HepG2 (cell line): ENCODE data around the gene CYP27A1. TPM values are rescaled to one million over a fixed set of nuclear protein-coding genes. Genes with fewer than 3 reads are reported as not detected.
A peak's percentile ranks its signal among the peaks of the same experiment; 100 is the strongest.

ENCODE experiments used
- EP300 ChIP-seq, 3 experiments: sonication (generic) in 1 of 3; formaldehyde crosslinking in 1 of 3; IDR thresholded peaks; 2 replicates each; pipeline versions ENCODE4 v1.5.1 to v1.6.1; 2011 to 2020; ENCODE audit warnings: low read depth in 2 of 3, low read length in 2 of 3, borderline replicate concordance in 1 of 3, improper control_type of control experiment in 1 of 3, mild to moderate bottlenecking in 1 of 3, missing genetic modification reagents in 1 of 3, moderate library complexity in 1 of 3
- ERF ChIP-seq: IDR thresholded peaks from 2 replicates; pipeline ENCODE4 v1.6.1; 2018; ENCODE audit warnings: missing biosample characterization, missing genetic modification reagents
- GLI4 ChIP-seq: sonication (generic); formaldehyde crosslinking; IDR thresholded peaks from 2 replicates; pipeline ENCODE4 v1.5.1; 2020; ENCODE audit warnings: missing genetic modification reagents, mild to moderate bottlenecking, moderate library complexity, borderline replicate concordance
- KDM1A ChIP-seq: IDR thresholded peaks from 2 replicates; pipeline ENCODE4 v1.6.1; 2016; ENCODE audit warnings: missing compliant biosample characterization
- MTF1 ChIP-seq: sonication (generic); formaldehyde crosslinking; IDR thresholded peaks from 2 replicates; pipeline ENCODE4 v1.5.0; 2020; ENCODE audit warnings: missing genetic modification reagents
- NFE2 ChIP-seq: sonication (generic); formaldehyde crosslinking; IDR thresholded peaks from 2 replicates; pipeline ENCODE4 v1.4.0; 2020; ENCODE audit warnings: missing genetic modification reagents
- NFE2L1 ChIP-seq: sonication (generic); formaldehyde crosslinking; IDR thresholded peaks from 2 replicates; pipeline ENCODE4 v1.4.0; 2020; ENCODE audit warnings: missing genetic modification reagents, mild to moderate bottlenecking, borderline replicate concordance
- ZBTB26 ChIP-seq: IDR thresholded peaks from 2 replicates; pipeline ENCODE4 v1.6.1; 2016; ENCODE audit warnings: missing compliant biosample characterization, missing genetic modification reagents, borderline replicate concordance
- ZNF18 ChIP-seq: sonication (generic); formaldehyde crosslinking; IDR thresholded peaks from 2 replicates; pipeline ENCODE4 v1.8.0; 2022; ENCODE audit warnings: mild to moderate bottlenecking, missing genetic modification reagents; ENCODE audit not compliant: insufficient replicate concordance
- ZNF292 ChIP-seq: sonication (generic); formaldehyde crosslinking; IDR thresholded peaks from 2 replicates; pipeline ENCODE4 v1.8.1; 2022; ENCODE audit warnings: mild to moderate bottlenecking, low read depth, missing genetic modification reagents, borderline replicate concordance
- ZSCAN25 ChIP-seq: sonication (generic); formaldehyde crosslinking; IDR thresholded peaks from 2 replicates; pipeline ENCODE4 v1.8.0; 2022; ENCODE audit warnings: mild to moderate bottlenecking, missing genetic modification reagents
- polyA plus RNA-seq, 8 experiments: library from polyadenylated mRNA; depleted of rRNA in 3 of 8; stranded (reverse) in 7 of 8; unstranded in 1 of 8; fragments of >200 nt; fragmentation: Illumina TruSeq in 4 of 8; extraction: Trizol in 4 of 8; gene quantifications; 2 replicates each; pipeline versions ENCODE4 v1.2.1 to v1.2.3, GENCODE V29; 2011 to 2016; ENCODE audit warnings: low read depth in 4 of 8, missing spikeins in 1 of 8, mixed read lengths in 1 of 8; ENCODE audit not compliant: insufficient read depth in 1 of 8
- total RNA-seq, 5 experiments: library from RNA; depleted of rRNA; stranded (reverse); fragments of >200 nt; fragmentation: Illumina TruSeq; extraction: Trizol; gene quantifications; 2 replicates each; pipeline ENCODE4 v1.2.3, GENCODE V29; 2016; ENCODE audit warnings: low read depth in 1 of 5
- TF ChIP-seq, protein P1 (sequence below): sonication (generic); formaldehyde crosslinking; IDR thresholded peaks from 2 replicates; pipeline ENCODE4 v1.4.0; 2020; ENCODE audit warnings: missing genetic modification reagents
- TF ChIP-seq, protein P2 (sequence below): IDR thresholded peaks from 2 replicates; pipeline ENCODE4 v1.6.1; 2016; ENCODE audit warnings: low read depth, missing genetic modification reagents, missing compliant biosample characterization
- TF ChIP-seq, protein P3 (sequence below): sonication (generic); formaldehyde crosslinking; IDR thresholded peaks from 2 replicates; pipeline ENCODE4 v1.4.0; 2020; ENCODE audit warnings: low read depth, mild to moderate bottlenecking, missing genetic modification reagents

The CYP27A1 gene
- total and polyA plus RNA-seq, 2 of the 13 experiments (the other 11 are each of a cell fraction or from before 2014, with no cell fraction given), result 157 to 266 TPM

- TF ChIP-seq, protein P1, sequence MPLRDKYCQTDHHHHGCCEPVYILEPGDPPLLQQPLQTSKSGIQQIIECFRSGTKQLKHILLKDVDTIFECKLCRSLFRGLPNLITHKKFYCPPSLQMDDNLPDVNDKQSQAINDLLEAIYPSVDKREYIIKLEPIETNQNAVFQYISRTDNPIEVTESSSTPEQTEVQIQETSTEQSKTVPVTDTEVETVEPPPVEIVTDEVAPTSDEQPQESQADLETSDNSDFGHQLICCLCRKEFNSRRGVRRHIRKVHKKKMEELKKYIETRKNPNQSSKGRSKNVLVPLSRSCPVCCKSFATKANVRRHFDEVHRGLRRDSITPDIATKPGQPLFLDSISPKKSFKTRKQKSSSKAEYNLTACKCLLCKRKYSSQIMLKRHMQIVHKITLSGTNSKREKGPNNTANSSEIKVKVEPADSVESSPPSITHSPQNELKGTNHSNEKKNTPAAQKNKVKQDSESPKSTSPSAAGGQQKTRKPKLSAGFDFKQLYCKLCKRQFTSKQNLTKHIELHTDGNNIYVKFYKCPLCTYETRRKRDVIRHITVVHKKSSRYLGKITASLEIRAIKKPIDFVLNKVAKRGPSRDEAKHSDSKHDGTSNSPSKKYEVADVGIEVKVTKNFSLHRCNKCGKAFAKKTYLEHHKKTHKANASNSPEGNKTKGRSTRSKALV (CRISPR knock-in tag), result peak; percentile 97
- TF ChIP-seq ZNF292 (CRISPR knock-in tag) (peak; percentile 95), ZNF18 (CRISPR knock-in tag) (peak; percentile 88), ERF (CRISPR knock-in tag) (peak; percentile 68; the same call in 1 of the 2 replicates), GLI4 (CRISPR knock-in tag) (no peak), ZSCAN25 (CRISPR knock-in tag) (peak; percentile 86), ZBTB26 (CRISPR knock-in tag) (0 out of 2 replicates have a peak, but pooled peaks have one; percentile 24), MTF1 (CRISPR knock-in tag) (0 out of 2 replicates have a peak, but pooled peaks have one; percentile 39), EP300 (IDR thresholded peaks at IDR 0.05; ENCODE audit: low read depth in 2 of 2, low read length in 2 of 2) (peak in 1 of 2 experiments; percentile 62; a peak in 2 of 4 replicates), EP300 (CRISPR knock-in tag; IDR thresholded peaks at IDR 0.05; ENCODE audit: borderline replicate concordance) (no peak; the same call in 1 of the 2 replicates), KDM1A (CRISPR knock-in tag) (no peak), NFE2 (peak; percentile 5), NFE2L1 (CRISPR knock-in tag) (0 out of 2 replicates have a peak, but pooled peaks have one; percentile 16)
- TF ChIP-seq, protein P2, sequence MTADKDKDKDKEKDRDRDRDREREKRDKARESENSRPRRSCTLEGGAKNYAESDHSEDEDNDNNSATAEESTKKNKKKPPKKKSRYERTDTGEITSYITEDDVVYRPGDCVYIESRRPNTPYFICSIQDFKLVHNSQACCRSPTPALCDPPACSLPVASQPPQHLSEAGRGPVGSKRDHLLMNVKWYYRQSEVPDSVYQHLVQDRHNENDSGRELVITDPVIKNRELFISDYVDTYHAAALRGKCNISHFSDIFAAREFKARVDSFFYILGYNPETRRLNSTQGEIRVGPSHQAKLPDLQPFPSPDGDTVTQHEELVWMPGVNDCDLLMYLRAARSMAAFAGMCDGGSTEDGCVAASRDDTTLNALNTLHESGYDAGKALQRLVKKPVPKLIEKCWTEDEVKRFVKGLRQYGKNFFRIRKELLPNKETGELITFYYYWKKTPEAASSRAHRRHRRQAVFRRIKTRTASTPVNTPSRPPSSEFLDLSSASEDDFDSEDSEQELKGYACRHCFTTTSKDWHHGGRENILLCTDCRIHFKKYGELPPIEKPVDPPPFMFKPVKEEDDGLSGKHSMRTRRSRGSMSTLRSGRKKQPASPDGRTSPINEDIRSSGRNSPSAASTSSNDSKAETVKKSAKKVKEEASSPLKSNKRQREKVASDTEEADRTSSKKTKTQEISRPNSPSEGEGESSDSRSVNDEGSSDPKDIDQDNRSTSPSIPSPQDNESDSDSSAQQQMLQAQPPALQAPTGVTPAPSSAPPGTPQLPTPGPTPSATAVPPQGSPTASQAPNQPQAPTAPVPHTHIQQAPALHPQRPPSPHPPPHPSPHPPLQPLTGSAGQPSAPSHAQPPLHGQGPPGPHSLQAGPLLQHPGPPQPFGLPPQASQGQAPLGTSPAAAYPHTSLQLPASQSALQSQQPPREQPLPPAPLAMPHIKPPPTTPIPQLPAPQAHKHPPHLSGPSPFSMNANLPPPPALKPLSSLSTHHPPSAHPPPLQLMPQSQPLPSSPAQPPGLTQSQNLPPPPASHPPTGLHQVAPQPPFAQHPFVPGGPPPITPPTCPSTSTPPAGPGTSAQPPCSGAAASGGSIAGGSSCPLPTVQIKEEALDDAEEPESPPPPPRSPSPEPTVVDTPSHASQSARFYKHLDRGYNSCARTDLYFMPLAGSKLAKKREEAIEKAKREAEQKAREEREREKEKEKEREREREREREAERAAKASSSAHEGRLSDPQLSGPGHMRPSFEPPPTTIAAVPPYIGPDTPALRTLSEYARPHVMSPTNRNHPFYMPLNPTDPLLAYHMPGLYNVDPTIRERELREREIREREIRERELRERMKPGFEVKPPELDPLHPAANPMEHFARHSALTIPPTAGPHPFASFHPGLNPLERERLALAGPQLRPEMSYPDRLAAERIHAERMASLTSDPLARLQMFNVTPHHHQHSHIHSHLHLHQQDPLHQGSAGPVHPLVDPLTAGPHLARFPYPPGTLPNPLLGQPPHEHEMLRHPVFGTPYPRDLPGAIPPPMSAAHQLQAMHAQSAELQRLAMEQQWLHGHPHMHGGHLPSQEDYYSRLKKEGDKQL (CRISPR knock-in tag), result 0 out of 2 replicates have a peak, but pooled peaks have one; percentile 38
- TF ChIP-seq, protein P3, sequence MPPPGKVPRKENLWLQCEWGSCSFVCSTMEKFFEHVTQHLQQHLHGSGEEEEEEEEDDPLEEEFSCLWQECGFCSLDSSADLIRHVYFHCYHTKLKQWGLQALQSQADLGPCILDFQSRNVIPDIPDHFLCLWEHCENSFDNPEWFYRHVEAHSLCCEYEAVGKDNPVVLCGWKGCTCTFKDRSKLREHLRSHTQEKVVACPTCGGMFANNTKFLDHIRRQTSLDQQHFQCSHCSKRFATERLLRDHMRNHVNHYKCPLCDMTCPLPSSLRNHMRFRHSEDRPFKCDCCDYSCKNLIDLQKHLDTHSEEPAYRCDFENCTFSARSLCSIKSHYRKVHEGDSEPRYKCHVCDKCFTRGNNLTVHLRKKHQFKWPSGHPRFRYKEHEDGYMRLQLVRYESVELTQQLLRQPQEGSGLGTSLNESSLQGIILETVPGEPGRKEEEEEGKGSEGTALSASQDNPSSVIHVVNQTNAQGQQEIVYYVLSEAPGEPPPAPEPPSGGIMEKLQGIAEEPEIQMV, result peak; percentile 93
These were observed at the start of gene CYP27A1 (continued) for GRCh38 chr2:218781691-218782527.
